GM12892 (cell line): Measurements from ENCODE around the gene MEG3.

Experiments used
- POLR2A ChIP-seq: IDR thresholded peaks from 2 replicates; pipeline ENCODE4 v1.6.1; 2011; ENCODE audit warnings: low read depth, low read length, control low read depth
- POLR2AphosphoS5 ChIP-seq: IDR thresholded peaks from 2 replicates; pipeline ENCODE4 v1.6.1; 2011; ENCODE audit warnings: low read depth, low read length, control low read depth
- TAF1 ChIP-seq: IDR thresholded peaks from 2 replicates; pipeline ENCODE4 v1.6.1; 2011; ENCODE audit warnings: low read depth, mild to moderate bottlenecking, control low read depth, low read length, borderline replicate concordance

- no peak for TF ChIP-seq TAF1
- no peak for TF ChIP-seq POLR2A
- TF ChIP-seq POLR2AphosphoS5, result no peak
Measured at GRCh38 chr14:100867631-100868315, 41.9 kb downstream of the MEG3 start.
